ENCODE data around the gene CDH26. TPM values are rescaled to one million over a fixed set of nuclear protein-coding genes. Genes with fewer than 3 reads are reported as not detected.
"Not testable (repeated sequence)": the region's sequence is repeated elsewhere in the genome, so short reads cannot be mapped to it uniquely, and the experiment has no call there.

The CDH26 gene
- total RNA-seq, 1 donor from 2014 or later = 0.41 TPM

DNA sequence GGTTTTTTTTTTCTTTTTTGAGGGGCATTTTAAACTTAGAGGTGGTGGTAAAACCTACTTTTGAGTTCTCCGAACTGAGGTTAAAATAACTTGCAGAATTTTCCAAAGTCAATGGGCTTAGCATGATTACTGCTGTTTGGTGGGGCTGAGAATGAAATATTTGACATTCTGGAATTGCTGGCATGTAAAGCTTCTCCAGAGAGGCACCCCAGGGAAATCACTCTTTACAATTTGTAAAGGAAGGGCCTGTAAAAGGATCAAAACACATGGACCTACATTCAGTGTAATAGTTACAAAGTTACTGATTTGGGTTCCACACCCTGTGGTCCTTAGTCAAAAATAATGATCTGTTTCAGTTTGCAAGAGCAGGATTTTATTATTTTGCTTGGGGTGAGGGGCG is 12.5 kb upstream of the CDH26 start:
- Mint-ChIP-seq H3K27ac (no peak overlapping the region), H3K36me3 (ENCODE audit: low read depth) (peaks cover 20% of the 10 kb centered on the region), H3K4me1 (ENCODE audit: low read depth) (peaks cover 33% of the 10 kb centered on the region), H3K4me3 (no peak overlapping the region), H3K9me3 (no peaks in the 10 kb centered on the region), H3K27me3 (ENCODE audit: insufficient read depth) (no peaks in the 10 kb centered on the region)
- intact Hi-C loops (cut with micrococcal nuclease) = loop anchor here (5.0 kb wide), 1 partner anchor 192 kb away; no protein-coding TSS in a partner anchor
- DNase-seq (ENCODE audit: low spot score) = no peak

DNA sequence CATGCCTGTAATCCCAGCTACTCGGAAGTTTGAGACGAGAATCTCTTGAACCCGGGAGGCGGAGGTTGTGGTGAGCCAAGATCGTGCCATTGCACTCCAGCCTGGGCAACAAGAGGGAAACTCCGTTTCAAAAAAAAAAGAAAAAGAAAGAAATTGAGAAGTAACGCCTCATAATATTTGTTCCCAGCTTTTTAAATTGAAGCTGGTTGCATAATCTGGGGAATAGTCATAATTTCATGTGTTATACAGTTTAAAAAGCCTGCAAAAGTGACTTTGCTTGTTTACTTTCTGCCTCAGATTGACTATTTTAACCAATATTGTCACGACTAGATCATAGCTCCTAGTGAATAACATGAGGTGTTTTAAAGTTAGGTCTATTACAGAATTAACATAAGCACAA is 10.8 kb upstream of the CDH26 start:
- no peak overlapping the region for H3K27ac Mint-ChIP-seq
- no peak for DNase-seq (ENCODE audit: low spot score)
- intact Hi-C loops (cut with micrococcal nuclease) = loop anchor here (5.0 kb wide), 1 partner anchor 190 kb away; no protein-coding TSS in a partner anchor
- peaks cover 20% of the 10 kb centered on the region for H3K36me3 Mint-ChIP-seq (ENCODE audit: low read depth)
- no peaks in the 10 kb centered on the region for H3K27me3 Mint-ChIP-seq (ENCODE audit: insufficient read depth)
- H3K4me3 Mint-ChIP-seq = no peak overlapping the region
- peaks cover 18% of the 10 kb centered on the region for H3K4me1 Mint-ChIP-seq (ENCODE audit: low read depth)
- no peaks in the 10 kb centered on the region for H3K9me3 Mint-ChIP-seq

DNA sequence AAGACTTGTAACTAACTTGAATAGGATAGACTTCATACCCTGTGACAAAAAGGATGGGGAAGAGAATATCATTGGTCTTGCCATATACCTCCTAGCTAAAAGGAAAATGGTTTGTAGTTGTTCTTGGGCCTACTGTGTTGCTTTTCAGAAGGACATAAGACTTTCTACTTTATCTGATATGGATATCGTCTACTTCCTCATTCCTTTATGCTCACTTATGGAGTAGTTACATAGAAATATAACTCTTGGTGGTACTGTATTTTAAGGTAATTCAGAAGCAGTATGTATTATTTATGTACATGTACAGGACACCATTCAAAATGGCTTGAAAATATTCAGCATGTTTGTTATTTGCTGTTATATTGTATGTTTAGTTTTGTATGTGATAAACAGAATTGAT is 10.0 kb upstream of the CDH26 start:
- no peak overlapping the region for H3K27ac Mint-ChIP-seq
- H3K4me1 Mint-ChIP-seq (ENCODE audit: low read depth) = peaks cover 18% of the 10 kb centered on the region
- no peak overlapping the region for H3K4me3 Mint-ChIP-seq
- H3K36me3 Mint-ChIP-seq (ENCODE audit: low read depth) = peaks cover 20% of the 10 kb centered on the region
- intact Hi-C loops (cut with micrococcal nuclease) = loop anchor here (1.0 to 5.0 kb wide), 2 partner anchors 8 to 189 kb away; partner anchors contain the start of genes FAM217B and PPP1R3D
- DNase-seq (ENCODE audit: low spot score) = no peak
- H3K27me3 Mint-ChIP-seq (ENCODE audit: insufficient read depth) = no peaks in the 10 kb centered on the region
- H3K9me3 Mint-ChIP-seq = no peaks in the 10 kb centered on the region

DNA sequence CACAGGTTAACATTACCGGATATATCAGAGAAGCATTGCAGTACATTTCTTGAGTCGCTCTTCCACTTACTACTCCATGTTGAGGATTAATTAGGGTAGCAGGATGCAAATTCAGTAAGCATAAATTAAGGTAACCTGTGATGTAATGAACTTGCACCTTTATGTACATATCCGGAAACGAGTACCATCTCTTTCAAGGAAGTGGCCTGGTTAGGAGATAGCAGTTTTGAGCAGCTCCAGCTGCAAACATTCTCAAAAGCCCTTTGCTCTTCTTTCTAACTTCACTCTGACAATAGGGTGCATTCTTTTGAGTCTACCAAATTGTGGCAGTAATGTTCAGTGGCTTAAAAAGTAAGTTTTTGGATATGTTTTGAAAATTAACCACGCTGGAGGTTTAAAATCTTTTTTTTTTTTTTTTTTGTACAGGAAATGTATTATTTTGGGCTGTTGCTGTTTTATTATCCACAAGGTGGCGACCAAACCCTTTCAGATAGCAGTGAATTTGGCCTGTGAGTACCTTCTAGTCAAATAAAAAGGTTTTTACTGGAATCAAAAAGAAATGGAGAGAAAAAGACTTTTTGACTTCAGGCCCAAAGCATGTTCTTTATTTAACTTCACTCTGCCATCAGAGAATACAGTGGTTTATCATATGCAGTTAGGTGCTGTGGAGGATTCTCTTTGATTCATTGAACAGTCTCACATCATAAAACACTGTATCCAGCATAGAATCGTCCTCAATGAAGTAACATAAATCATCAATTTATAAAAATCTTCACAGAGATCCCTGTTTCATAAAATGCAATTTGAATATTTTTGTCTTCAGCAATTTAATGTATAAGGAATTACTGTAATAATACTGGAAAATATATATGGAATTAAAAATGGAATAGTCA is 9.1 kb upstream of the CDH26 start:
- DNase-seq (ENCODE audit: low spot score) = peak; percentile 21
- peak overlapping the region; percentile 50 for H3K4me3 Mint-ChIP-seq
- intact Hi-C loops (cut with micrococcal nuclease) = loop anchor here (1.0 to 5.0 kb wide), 2 partner anchors 9 to 188 kb away; partner anchors contain the start of genes FAM217B and PPP1R3D
- H3K27ac Mint-ChIP-seq = peak overlapping the region; percentile 84
- no peaks in the 10 kb centered on the region for H3K9me3 Mint-ChIP-seq
- H3K27me3 Mint-ChIP-seq (ENCODE audit: insufficient read depth) = no peaks in the 10 kb centered on the region
- peaks cover 18% of the 10 kb centered on the region for H3K4me1 Mint-ChIP-seq (ENCODE audit: low read depth)
- peaks cover 16% of the 10 kb centered on the region for H3K36me3 Mint-ChIP-seq (ENCODE audit: low read depth)

DNA sequence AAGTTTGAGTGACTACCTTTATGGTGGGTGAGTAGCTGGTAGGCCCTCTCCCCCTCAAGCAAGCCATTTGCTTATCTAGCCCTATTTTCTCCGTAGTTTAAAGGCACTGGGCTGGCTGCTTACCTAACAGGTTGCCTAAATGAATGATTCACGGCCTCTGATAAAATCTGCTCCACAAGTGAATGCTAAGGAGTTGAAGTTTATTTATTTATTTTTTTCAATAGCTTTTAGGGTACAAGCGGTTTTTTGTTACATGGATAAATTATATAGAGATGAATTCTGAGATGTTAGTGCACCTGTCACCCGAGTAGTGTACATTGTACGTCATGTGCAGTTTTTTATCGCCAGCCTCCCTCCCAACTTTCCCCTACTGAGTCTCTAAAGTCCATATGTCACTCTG is 8.3 kb upstream of the CDH26 start:
- H3K36me3 Mint-ChIP-seq (ENCODE audit: low read depth) = peaks cover 9% of the 10 kb centered on the region
- DNase-seq (ENCODE audit: low spot score) = no peak
- intact Hi-C loops (cut with micrococcal nuclease) = loop anchor here (5.0 kb wide), 1 partner anchor 187 kb away; no protein-coding TSS in a partner anchor

DNA sequence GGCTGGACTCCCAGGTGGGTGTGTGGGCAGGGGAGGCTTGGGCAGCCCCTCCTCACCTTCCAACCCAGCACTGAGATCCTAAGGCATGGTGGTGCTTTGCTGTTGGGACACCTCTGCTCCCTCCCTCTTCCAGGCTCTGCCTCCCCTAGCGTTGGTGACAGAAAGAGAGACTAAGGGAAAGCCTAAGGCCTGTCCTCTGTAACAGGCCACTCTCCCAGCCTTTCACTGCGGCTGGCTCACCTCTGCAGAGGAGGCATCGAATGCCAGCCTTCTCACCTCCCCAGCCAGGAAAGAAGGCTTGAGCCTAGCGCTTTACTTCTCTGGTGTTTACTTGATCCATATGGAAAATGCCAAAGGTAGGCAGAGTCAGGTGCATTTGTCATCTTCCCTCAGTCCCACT is 3.5 kb upstream of the CDH26 start:
- DNase-seq (ENCODE audit: low spot score) = no peak
- intact Hi-C loops (cut with micrococcal nuclease) = no loop called here
- Mint-ChIP-seq H3K4me3 (no peak overlapping the region), H3K9me3 (no peaks in the 10 kb centered on the region), H3K4me1 (ENCODE audit: low read depth) (no peaks in the 10 kb centered on the region), H3K36me3 (ENCODE audit: low read depth) (no peaks in the 10 kb centered on the region), H3K27me3 (ENCODE audit: insufficient read depth) (no peaks in the 10 kb centered on the region), H3K27ac (no peak overlapping the region)

More for the DNA sequence above, 8.3 kb upstream of the CDH26 start:
- Mint-ChIP-seq H3K27ac (no peak overlapping the region), H3K4me1 (ENCODE audit: low read depth) (peaks cover 18% of the 10 kb centered on the region), H3K4me3 (no peak overlapping the region), H3K9me3 (no peaks in the 10 kb centered on the region), H3K27me3 (ENCODE audit: insufficient read depth) (no peaks in the 10 kb centered on the region)

DNA sequence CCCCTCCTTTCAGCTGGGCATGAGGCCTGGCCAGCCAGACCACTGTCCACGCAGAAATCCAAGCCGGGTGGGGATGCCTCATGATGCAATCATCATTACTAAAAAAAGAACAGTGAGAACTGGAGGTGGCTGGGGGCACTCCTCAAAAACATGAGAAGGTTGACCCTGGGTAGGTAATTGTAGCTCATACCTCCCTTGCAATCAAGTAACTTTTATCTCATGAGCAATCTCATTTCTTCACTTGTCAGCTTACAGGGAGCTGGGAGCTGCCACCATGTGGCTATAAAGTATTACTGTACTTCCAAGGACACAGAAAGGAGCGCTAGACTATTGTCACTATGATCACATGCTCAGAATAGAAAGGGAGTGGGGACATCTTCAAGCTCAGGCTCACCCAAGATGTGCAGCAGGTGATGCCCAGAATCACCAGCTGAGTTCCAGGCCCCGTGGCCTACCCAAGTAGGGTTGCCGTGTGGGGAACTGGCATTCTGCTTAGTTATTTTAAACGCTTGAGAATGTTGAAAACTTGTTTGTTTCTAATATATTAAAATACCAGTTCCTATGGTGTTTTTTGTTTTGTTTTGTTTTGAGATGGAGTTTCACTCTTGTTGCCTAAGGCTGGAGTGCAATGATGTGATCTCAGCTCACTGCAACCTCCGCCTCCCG is 3.0 kb upstream of the CDH26 start:
- Mint-ChIP-seq H3K27ac (no peak overlapping the region), H3K4me1 (ENCODE audit: low read depth) (no peaks in the 10 kb centered on the region), H3K4me3 (no peak overlapping the region), H3K36me3 (ENCODE audit: low read depth) (no peaks in the 10 kb centered on the region), H3K9me3 (no peaks in the 10 kb centered on the region), H3K27me3 (ENCODE audit: insufficient read depth) (no peaks in the 10 kb centered on the region)
- intact Hi-C loops (cut with micrococcal nuclease) = no loop called here
- no peak for DNase-seq (ENCODE audit: low spot score)

DNA sequence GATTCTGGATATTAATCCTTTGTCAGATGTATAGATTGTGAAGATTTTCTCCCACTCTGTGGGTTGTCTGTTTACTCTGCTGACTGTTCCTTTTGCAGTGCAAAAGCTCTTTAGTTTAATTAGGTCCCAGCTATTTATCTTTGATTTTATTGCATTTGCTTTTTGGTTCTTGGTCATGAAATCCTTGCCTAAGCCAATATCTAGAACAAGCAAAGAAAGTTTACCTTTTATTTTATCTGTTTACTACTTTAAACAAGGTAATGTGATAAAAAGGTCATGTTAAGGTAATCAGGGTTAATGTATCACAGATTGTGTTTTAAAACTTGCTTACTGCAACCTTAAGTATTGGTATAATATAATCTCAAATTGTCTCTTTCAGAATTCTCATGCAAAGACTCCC is 655 bp upstream of the CDH26 start:
- H3K4me1 Mint-ChIP-seq (ENCODE audit: low read depth); DNase-seq (ENCODE audit: low spot score); H3K27ac Mint-ChIP-seq; H3K36me3 Mint-ChIP-seq (ENCODE audit: low read depth); H3K27me3 Mint-ChIP-seq (ENCODE audit: insufficient read depth); H3K4me3 Mint-ChIP-seq; H3K9me3 Mint-ChIP-seq: not testable (repeated sequence)
- intact Hi-C loops (cut with micrococcal nuclease) = loop anchor here (1.0 kb wide), 1 partner anchor 23 kb away; no protein-coding TSS in a partner anchor

DNA sequence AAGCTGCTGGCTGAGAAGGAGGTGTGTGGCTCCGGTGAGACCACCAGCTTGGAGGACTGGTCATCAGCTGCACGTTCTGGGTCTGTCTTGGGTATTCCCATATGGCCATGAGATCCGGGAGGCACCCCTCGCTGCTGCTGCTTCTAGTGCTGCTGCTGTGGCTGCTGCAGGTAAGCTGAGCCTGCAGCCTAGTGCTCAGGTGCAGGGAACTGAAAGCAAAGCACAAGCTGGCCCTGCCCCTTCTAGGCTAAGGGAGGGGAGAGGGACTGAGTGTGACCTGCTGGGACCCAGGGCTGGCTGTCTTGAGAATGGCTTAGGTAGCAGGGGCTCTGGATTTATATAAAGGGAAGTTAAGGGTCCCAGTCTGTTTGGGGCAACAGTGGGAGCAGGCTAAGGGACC is 403 bp downstream of the CDH26 start:
- Mint-ChIP-seq H3K36me3 (ENCODE audit: low read depth) (no peaks in the 10 kb centered on the region), H3K4me1 (ENCODE audit: low read depth) (no peaks in the 10 kb centered on the region), H3K27ac (no peak overlapping the region), H3K9me3 (no peaks in the 10 kb centered on the region), H3K4me3 (no peak overlapping the region), H3K27me3 (ENCODE audit: insufficient read depth) (no peaks in the 10 kb centered on the region)
- no peak for DNase-seq (ENCODE audit: low spot score)
- intact Hi-C loops (cut with micrococcal nuclease) = no loop called here

DNA sequence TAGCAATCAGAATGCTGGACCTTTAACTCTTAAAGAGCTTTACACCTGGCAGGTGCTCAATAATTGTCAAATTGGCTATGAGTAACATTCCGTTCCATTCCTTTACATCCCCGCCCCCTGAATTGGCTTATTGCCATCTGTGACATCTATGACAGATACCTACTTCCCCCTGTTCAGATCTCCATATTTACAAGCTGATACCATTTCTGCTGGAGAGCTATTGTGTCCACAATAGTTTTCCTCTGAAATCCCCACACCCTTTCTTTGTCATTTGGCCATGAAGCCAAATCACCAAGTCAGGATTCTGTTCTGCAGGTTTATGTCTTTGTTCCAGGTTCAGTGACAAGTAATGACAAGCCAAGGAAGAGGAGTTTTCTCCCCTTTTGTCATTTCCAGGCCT is 3.2 kb downstream of the CDH26 start:
- Mint-ChIP-seq H3K9me3 (no peaks in the 10 kb centered on the region), H3K4me3 (no peak overlapping the region), H3K36me3 (ENCODE audit: low read depth) (no peaks in the 10 kb centered on the region), H3K27ac (no peak overlapping the region), H3K4me1 (ENCODE audit: low read depth) (no peaks in the 10 kb centered on the region), H3K27me3 (ENCODE audit: insufficient read depth) (no peaks in the 10 kb centered on the region)
- DNase-seq (ENCODE audit: low spot score) = no peak
- intact Hi-C loops (cut with micrococcal nuclease) = no loop called here

DNA sequence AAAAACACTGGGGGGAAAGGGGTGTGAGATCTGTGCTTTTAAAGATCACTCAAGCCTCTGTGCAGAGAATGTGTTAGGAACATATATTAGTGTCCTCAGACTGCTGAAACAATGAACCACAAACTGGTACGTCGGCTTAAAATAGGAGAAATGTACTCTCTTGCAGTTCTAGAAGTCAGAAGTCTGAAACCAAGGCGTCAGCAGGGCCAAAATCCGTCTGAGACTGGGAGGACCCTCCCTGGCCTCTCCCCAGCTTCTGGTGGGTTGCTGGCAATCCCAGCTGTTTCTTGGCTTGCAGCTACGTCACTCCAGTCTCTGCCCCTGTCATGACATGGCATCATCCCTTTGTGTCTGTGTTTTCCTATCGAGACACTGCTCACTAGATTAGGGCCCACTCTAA is 3.9 kb downstream of the CDH26 start:
- H3K27ac Mint-ChIP-seq = no peak overlapping the region
- no peaks in the 10 kb centered on the region for H3K27me3 Mint-ChIP-seq (ENCODE audit: insufficient read depth)
- H3K9me3 Mint-ChIP-seq = no peaks in the 10 kb centered on the region
- no peak overlapping the region for H3K4me3 Mint-ChIP-seq
- DNase-seq (ENCODE audit: low spot score) = no peak
- no peaks in the 10 kb centered on the region for H3K36me3 Mint-ChIP-seq (ENCODE audit: low read depth)
- no peaks in the 10 kb centered on the region for H3K4me1 Mint-ChIP-seq (ENCODE audit: low read depth)
- intact Hi-C loops (cut with micrococcal nuclease) = no loop called here

DNA sequence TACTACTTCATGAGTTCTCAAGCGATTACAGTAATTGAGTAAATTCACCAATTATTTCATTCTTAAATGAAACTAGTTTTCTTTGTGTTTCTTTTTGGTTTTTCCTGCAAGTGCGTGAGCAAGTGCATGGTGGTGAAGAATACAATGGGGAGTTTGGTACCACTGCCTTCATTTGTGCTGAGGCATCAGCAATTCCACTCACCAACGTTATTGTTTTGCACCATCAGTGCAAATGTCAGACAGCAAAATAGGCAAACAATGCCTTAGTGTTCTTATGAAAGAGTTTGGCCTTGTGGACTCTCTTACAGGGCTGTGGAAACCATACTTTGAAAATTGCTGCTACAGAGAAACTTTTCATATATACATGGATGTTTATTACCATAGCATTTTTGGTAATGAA is 8.2 kb downstream of the CDH26 start:
- peaks cover 2% of the 10 kb centered on the region for H3K27me3 Mint-ChIP-seq (ENCODE audit: insufficient read depth)
- DNase-seq (ENCODE audit: low spot score) = no peak
- H3K4me3 Mint-ChIP-seq = no peak overlapping the region

DNA sequence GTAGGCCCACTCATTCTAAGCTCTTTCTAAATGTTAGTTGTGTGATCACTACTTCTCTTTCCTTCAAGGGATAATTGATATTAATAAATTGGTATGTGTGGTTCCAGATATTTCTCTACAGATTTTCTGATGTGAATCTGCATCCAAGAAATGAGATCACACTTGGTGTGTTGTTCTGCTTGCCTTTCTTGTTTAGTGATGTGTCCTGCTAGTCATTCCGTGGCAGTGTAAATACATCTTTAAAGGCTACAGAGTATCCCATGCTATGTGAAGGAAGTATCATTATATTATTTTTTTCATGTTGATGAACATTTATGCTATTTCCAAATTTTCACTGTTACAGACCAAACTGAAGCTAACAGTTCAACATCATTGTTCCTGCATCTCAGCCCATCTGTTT is 13.2 kb downstream of the CDH26 start:
- no peak overlapping the region for H3K27ac Mint-ChIP-seq
- H3K9me3 Mint-ChIP-seq = no peaks in the 10 kb centered on the region
- peaks cover 2% of the 10 kb centered on the region for H3K27me3 Mint-ChIP-seq (ENCODE audit: insufficient read depth)
- H3K4me3 Mint-ChIP-seq = no peak overlapping the region
- H3K4me1 Mint-ChIP-seq (ENCODE audit: low read depth) = no peaks in the 10 kb centered on the region
- intact Hi-C loops (cut with micrococcal nuclease) = no loop called here
- no peaks in the 10 kb centered on the region for H3K36me3 Mint-ChIP-seq (ENCODE audit: low read depth)
- no peak for DNase-seq (ENCODE audit: low spot score)

More for the DNA sequence above, 8.2 kb downstream of the CDH26 start:
- Mint-ChIP-seq H3K27ac (no peak overlapping the region), H3K9me3 (no peaks in the 10 kb centered on the region), H3K4me1 (ENCODE audit: low read depth) (no peaks in the 10 kb centered on the region), H3K36me3 (ENCODE audit: low read depth) (no peaks in the 10 kb centered on the region)
- intact Hi-C loops (cut with micrococcal nuclease) = no loop called here

Measured in activated T-helper 1 cell treated with anti-CD3 and anti-CD28 coated beads, Interleukin-12 subunit alpha, Interleukin-12 subunit beta, Interleukin-2, Interleukin-4 antibody, amounts not matched to agents 30 ng/mL and 10 ng/mL and 1 ng/mL, durations not matched to agents 14 hours and 24 hours and 36 hours (primary cell).